Uterus (tissue), 4 donors: ENCODE data around the gene PLB1. TPM values are rescaled to one million over a fixed set of nuclear protein-coding genes. Genes with fewer than 3 reads are reported as not detected.

Experiments
- DNase-seq, 2 donors: peaks; one replicate each; pipeline ENCODE4 v3.0.0-alpha.2; 2019 to 2020
- H3K27ac ChIP-seq, 2 donors: fragments of 200-600 bp; sonication (generic); 1 replicate in 1 of 2; 2 replicates in 1 of 2; pipeline ENCODE4 v1.5.1; 2016 to 2018
- H3K27me3 ChIP-seq, 2 donors: fragments of 200-600 bp; sonication (generic); one replicate each; pipeline ENCODE4 v1.5.1; 2018 to 2019; ENCODE audit warnings: control low read depth in 1 of 2
- H3K36me3 ChIP-seq, 2 donors: fragments of 200-600 bp; sonication (generic); one replicate each; pipeline ENCODE4 v1.5.1; 2019; ENCODE audit warnings: control low read depth in 1 of 2
- H3K4me1 ChIP-seq, 2 donors: fragments of 200-600 bp; sonication (generic); one replicate each; pipeline ENCODE4 v1.5.1; 2018 to 2019; ENCODE audit warnings: control low read depth in 1 of 2
- H3K4me3 ChIP-seq, 2 donors: fragments of 200-600 bp; sonication (generic); 1 replicate in 1 of 2; 2 replicates in 1 of 2; pipeline ENCODE4 v1.5.1; 2018 to 2019; ENCODE audit warnings: mild to moderate bottlenecking in 1 of 2
- H3K9me3 ChIP-seq, 2 donors: fragments of 200-600 bp; sonication (generic); one replicate each; pipeline ENCODE4 v1.5.1; 2019; ENCODE audit warnings: control low read depth in 1 of 2
- POLR2A ChIP-seq, 2 donors: fragments of 450-650 bp; IDR thresholded peaks; one replicate each; pipeline ENCODE4 v1.6.1; 2016; ENCODE audit warnings: antibody characterized with exemption in 2 of 2, mild to moderate bottlenecking in 1 of 2, moderate library complexity in 1 of 2
- intact Hi-C: fragments of 100-400 bp; cut with DNase I; formaldehyde crosslinking; loops from one replicate; pipeline ENCODE4 v1.15.1; 2023; ENCODE audit warnings: low total_unique reads
- total RNA-seq, 4 donors: library from RNA; depleted of rRNA in 3 of 4; stranded (reverse); fragments of >200 nt in 3 of 4; gene quantifications; one replicate each; pipeline versions ENCODE4 v1.1.0 to v1.2.4, GENCODE V29; 2014 to 2023
- TF ChIP-seq, protein P1 (sequence below), 4 experiments: fragments of 200-600 bp in 2 of 4; fragments of 450-650 bp in 2 of 4; sonication (generic) in 2 of 4; IDR thresholded peaks; one replicate each; pipeline ENCODE4 v1.5.1; 2016 to 2019; ENCODE audit warnings: antibody characterized with exemption in 4 of 4, mild to moderate bottlenecking in 2 of 4, moderate library complexity in 1 of 4
- donor health status: DM: yes; HTN: yes; CAD: no.

The PLB1 gene
- total RNA-seq, 4 donors from 2014 or later: 2.9 to 12.4 (median 5.2) TPM

DNA sequence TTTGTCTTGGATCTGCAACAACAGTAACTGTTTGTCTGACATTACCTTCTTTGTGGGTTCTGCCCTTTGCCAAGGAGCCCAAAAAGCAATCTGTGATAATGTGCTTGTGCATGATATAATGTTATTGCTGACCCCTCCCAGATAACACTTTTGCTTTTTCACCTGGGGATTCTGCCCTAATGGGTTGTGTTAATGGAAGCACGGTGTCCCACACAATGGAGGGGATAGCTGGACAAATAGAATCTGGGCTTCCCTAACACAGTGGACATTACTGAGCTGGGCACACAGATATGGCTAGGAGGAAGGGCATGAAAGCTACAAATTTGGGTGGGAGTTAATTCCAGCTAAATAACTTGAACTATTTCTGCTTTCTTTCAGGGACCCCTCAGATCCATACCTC, 20.6 kb downstream of the PLB1 start:
- DNase-seq: no peak
- intact Hi-C loops: no loop called here
- H3K4me1 ChIP-seq: no peaks in the 10 kb centered on the region
- H3K27me3 ChIP-seq: no peaks in the 10 kb centered on the region
- no peak overlapping the region for H3K27ac ChIP-seq
- H3K36me3 ChIP-seq: no peaks in the 10 kb centered on the region
- TF ChIP-seq, protein P1, sequence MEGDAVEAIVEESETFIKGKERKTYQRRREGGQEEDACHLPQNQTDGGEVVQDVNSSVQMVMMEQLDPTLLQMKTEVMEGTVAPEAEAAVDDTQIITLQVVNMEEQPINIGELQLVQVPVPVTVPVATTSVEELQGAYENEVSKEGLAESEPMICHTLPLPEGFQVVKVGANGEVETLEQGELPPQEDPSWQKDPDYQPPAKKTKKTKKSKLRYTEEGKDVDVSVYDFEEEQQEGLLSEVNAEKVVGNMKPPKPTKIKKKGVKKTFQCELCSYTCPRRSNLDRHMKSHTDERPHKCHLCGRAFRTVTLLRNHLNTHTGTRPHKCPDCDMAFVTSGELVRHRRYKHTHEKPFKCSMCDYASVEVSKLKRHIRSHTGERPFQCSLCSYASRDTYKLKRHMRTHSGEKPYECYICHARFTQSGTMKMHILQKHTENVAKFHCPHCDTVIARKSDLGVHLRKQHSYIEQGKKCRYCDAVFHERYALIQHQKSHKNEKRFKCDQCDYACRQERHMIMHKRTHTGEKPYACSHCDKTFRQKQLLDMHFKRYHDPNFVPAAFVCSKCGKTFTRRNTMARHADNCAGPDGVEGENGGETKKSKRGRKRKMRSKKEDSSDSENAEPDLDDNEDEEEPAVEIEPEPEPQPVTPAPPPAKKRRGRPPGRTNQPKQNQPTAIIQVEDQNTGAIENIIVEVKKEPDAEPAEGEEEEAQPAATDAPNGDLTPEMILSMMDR (IDR thresholded peaks at IDR 0.05): no peak
- TF ChIP-seq POLR2A (IDR thresholded peaks at IDR 0.05): no peak
- no peaks in the 10 kb centered on the region for H3K9me3 ChIP-seq
- no peak overlapping the region for H3K4me3 ChIP-seq

DNA sequence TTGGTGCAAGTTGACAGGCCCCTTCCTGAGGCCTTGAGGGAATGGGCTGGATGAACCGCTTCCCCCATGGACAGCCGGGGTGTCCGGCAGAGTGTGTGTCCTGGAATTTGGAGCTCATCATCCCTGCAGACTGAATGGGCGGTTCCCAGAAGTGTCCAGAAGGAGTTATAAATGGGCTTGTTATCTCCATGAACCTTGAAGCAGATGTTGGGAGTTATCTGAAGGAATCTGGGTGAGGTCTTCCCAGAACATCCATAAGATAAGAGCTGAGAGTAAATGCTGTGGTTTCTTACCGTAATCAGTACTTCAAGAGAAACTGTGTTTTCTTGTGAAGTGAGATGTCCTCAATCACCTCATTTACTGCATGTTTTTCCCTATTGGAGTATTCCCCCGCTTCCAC, 21.1 kb downstream of the PLB1 start:
- TF ChIP-seq, protein P1 (IDR thresholded peaks at IDR 0.05): no peak
- TF ChIP-seq POLR2A (IDR thresholded peaks at IDR 0.05): no peak
- Histone ChIP-seq H3K4me3 (no peak overlapping the region), H3K27ac (no peak overlapping the region), H3K4me1 (no peaks in the 10 kb centered on the region), H3K9me3 (no peaks in the 10 kb centered on the region), H3K27me3 (no peaks in the 10 kb centered on the region), H3K36me3 (no peaks in the 10 kb centered on the region)
- no peak for DNase-seq
- intact Hi-C loops: no loop called here

DNA sequence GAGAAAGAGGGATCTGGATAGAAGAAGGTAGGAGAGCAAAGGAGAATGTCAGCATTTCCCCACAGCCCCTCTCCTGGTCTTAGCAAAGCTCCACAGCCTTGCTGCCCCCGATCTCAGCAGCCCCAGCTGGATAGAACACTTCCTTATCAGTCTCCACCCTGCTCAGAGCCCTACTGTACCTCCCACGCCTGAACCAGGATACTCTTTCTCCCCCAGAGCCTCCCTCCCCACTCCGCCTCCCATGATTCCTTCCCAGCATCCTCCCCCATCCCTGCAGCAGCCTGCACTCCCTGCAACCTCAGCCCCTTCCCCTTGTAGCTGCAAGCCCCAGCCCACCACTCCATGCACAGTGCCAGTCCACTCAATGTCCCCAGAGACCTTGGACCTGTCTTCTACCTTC, 25.8 kb downstream of the PLB1 start:
- H3K27me3 ChIP-seq: no peaks in the 10 kb centered on the region
- DNase-seq: no peak
- no peaks in the 10 kb centered on the region for H3K4me1 ChIP-seq
- H3K9me3 ChIP-seq: no peaks in the 10 kb centered on the region
- TF ChIP-seq POLR2A (IDR thresholded peaks at IDR 0.05): no peak
- TF ChIP-seq, protein P1 (IDR thresholded peaks at IDR 0.05): no peak
- H3K27ac ChIP-seq: no peak overlapping the region
- H3K36me3 ChIP-seq: no peaks in the 10 kb centered on the region
- no peak overlapping the region for H3K4me3 ChIP-seq
- intact Hi-C loops: no loop called here

GRCh38 chr2:28522481-28522880, 26.6 kb downstream of the PLB1 start:
- no peaks in the 10 kb centered on the region for H3K4me1 ChIP-seq
- no peak overlapping the region for H3K4me3 ChIP-seq
- no peaks in the 10 kb centered on the region for H3K27me3 ChIP-seq
- TF ChIP-seq, protein P1 (IDR thresholded peaks at IDR 0.05): no peak
- no peak for TF ChIP-seq POLR2A (IDR thresholded peaks at IDR 0.05)
- intact Hi-C loops: no loop called here
- H3K36me3 ChIP-seq: no peaks in the 10 kb centered on the region
- DNase-seq: no peak
- no peaks in the 10 kb centered on the region for H3K9me3 ChIP-seq
- H3K27ac ChIP-seq: no peak overlapping the region

DNA sequence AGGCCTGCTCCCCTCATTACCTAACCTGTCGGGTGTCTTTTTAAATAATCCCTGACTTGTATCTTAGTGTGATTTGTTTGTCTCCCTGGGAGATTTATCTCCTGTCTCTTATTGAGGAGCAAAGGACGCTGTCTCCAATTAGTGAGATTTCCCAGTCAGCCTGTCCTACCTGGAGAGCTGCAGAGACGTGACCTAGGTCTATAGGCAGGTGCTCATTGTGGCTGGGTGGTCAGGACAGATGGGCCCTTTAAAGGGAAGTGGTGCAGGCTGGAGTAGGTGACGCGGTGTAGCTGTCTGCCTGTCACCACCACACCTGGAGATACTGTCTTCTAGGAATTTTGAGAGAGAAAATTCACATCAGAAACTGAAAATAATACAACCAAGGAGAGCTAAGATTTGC, 28.0 kb downstream of the PLB1 start:
- no peak overlapping the region for H3K27ac ChIP-seq
- H3K27me3 ChIP-seq: no peaks in the 10 kb centered on the region
- no peaks in the 10 kb centered on the region for H3K36me3 ChIP-seq
- no peaks in the 10 kb centered on the region for H3K9me3 ChIP-seq
- no peaks in the 10 kb centered on the region for H3K4me1 ChIP-seq
- TF ChIP-seq POLR2A (IDR thresholded peaks at IDR 0.05): no peak
- TF ChIP-seq, protein P1 (IDR thresholded peaks at IDR 0.05): no peak
- no peak for DNase-seq
- no peak overlapping the region for H3K4me3 ChIP-seq
- intact Hi-C loops: no loop called here
